ENCODE measurements around the gene CEBPZOS. TPM values are rescaled to one million over a fixed set of nuclear protein-coding genes. Genes with fewer than 3 reads are reported as not detected.
"Not testable (repeated sequence)": the region's sequence is repeated elsewhere in the genome, so short reads cannot be mapped to it uniquely, and the experiment has no call there.

CEBPZOS gene
- total RNA-seq, 1 donor from 2014 or later = not detected

DNA sequence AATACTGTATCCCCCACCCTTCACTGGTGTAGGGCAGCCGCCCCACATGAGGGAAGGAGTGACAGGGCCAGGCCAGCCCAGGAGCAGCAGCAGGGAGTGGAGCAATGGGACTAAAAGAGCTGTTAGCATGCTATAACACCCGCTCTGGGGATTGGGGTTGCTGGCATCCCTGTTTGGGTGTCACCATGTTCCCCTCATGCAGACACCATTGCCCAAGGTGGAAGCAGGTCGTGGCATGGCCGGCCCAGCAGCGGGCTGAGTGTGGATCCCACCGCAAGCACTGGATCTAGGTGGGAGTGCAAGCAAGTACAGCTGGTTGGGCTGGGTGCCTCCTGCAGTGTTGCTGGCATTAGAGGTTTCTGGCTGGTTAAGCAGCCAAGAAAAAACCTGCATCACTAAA, 4.5 kb upstream of the CEBPZOS start:
- peaks cover 2% of the 10 kb centered on the region for H3K36me3 Mint-ChIP-seq (ENCODE audit: unreplicated experiment)
- no peaks in the 10 kb centered on the region for H3K9me3 Mint-ChIP-seq (ENCODE audit: unreplicated experiment)
- no peak for DNase-seq (ENCODE audit: extremely low spot score, unreplicated experiment)
- no peak overlapping the region for H3K27ac Mint-ChIP-seq (ENCODE audit: unreplicated experiment)
- no peak for TF ChIP-seq CTCF (IDR thresholded peaks at IDR 0.05)
- H3K4me3 Mint-ChIP-seq (ENCODE audit: unreplicated experiment) = no peak overlapping the region
- peaks cover 10% of the 10 kb centered on the region for H3K4me1 Mint-ChIP-seq (ENCODE audit: unreplicated experiment)
- H3K27me3 Mint-ChIP-seq (ENCODE audit: unreplicated experiment) = no peaks in the 10 kb centered on the region

- TF ChIP-seq CTCF (IDR thresholded peaks at IDR 0.05) = no peak
- Mint-ChIP-seq H3K27ac (ENCODE audit: unreplicated experiment) (no peak overlapping the region), H3K4me1 (ENCODE audit: unreplicated experiment) (peaks cover 10% of the 10 kb centered on the region), H3K9me3 (ENCODE audit: unreplicated experiment) (no peaks in the 10 kb centered on the region), H3K36me3 (ENCODE audit: unreplicated experiment) (peaks cover 2% of the 10 kb centered on the region), H3K4me3 (ENCODE audit: unreplicated experiment) (no peak overlapping the region), H3K27me3 (ENCODE audit: unreplicated experiment) (no peaks in the 10 kb centered on the region)
- no peak for DNase-seq (ENCODE audit: extremely low spot score, unreplicated experiment)
Observed at GRCh38 chr2:37192551-37192950, 3.7 kb upstream of the CEBPZOS start.

- not testable (repeated sequence) for H3K27ac Mint-ChIP-seq (ENCODE audit: unreplicated experiment); H3K27me3 Mint-ChIP-seq (ENCODE audit: unreplicated experiment); H3K36me3 Mint-ChIP-seq (ENCODE audit: unreplicated experiment); H3K4me3 Mint-ChIP-seq (ENCODE audit: unreplicated experiment); H3K9me3 Mint-ChIP-seq (ENCODE audit: unreplicated experiment); H3K4me1 Mint-ChIP-seq (ENCODE audit: unreplicated experiment); DNase-seq (ENCODE audit: extremely low spot score, unreplicated experiment)
Observed at GRCh38 chr2:37195862-37196319, 405 bp upstream of the CEBPZOS start.

DNA sequence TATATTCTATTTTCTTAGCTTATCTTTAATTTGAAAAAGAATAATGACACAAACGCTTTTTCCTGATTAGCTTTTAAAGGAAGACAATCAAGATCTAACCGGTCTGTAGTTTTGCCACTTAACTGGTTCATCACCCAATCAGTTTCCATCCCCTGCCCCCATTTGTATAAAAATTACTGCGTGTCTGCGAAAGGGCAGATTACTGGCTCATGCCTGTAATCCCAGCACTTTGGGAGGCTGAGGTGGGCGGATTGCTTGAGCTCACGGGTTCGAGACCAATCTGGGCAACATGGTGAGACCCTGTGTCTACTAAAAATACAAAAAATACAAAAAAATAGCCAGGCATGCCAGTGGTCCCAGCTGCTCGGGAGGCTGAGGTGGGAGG, 2.4 kb downstream of the CEBPZOS start:
- H3K36me3 Mint-ChIP-seq (ENCODE audit: unreplicated experiment) = peaks cover 17% of the 10 kb centered on the region
- H3K4me1 Mint-ChIP-seq (ENCODE audit: unreplicated experiment) = no peaks in the 10 kb centered on the region
- H3K9me3 Mint-ChIP-seq (ENCODE audit: unreplicated experiment) = peaks cover 2% of the 10 kb centered on the region
- H3K27me3 Mint-ChIP-seq (ENCODE audit: unreplicated experiment) = no peaks in the 10 kb centered on the region
- no peak overlapping the region for H3K27ac Mint-ChIP-seq (ENCODE audit: unreplicated experiment)
- TF ChIP-seq CTCF (IDR thresholded peaks at IDR 0.05) = no peak
- no peak for DNase-seq (ENCODE audit: extremely low spot score, unreplicated experiment)
- no peak overlapping the region for H3K4me3 Mint-ChIP-seq (ENCODE audit: unreplicated experiment)

DNA sequence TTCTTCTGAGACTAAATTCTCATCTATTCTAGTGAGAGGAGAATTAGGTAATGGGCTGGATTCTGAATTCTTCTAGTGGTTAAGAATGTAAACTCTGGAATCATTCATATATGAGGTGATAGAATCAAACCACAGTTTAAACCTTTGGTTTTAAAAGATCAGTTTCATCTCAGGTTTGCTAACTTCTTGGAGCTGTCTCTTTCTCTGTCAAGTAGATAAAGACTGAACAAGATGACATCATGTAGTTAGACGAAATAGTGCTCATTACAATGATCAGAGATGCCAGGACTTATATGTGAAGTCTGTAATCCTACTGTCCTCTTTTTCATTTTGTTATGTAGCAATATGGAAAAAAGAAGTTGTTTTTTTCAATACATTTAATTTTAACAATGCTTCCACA, 4.9 kb downstream of the CEBPZOS start:
- Mint-ChIP-seq H3K27ac (ENCODE audit: unreplicated experiment) (no peak overlapping the region), H3K36me3 (ENCODE audit: unreplicated experiment) (peaks cover 37% of the 10 kb centered on the region)

More for the DNA sequence above, 4.9 kb downstream of the CEBPZOS start:
- DNase-seq (ENCODE audit: extremely low spot score, unreplicated experiment) = no peak
- no peak overlapping the region for H3K4me3 Mint-ChIP-seq (ENCODE audit: unreplicated experiment)
- no peak for TF ChIP-seq CTCF (IDR thresholded peaks at IDR 0.05)
- no peaks in the 10 kb centered on the region for H3K27me3 Mint-ChIP-seq (ENCODE audit: unreplicated experiment)
- no peaks in the 10 kb centered on the region for H3K4me1 Mint-ChIP-seq (ENCODE audit: unreplicated experiment)
- peaks cover 4% of the 10 kb centered on the region for H3K9me3 Mint-ChIP-seq (ENCODE audit: unreplicated experiment)
